GM06990 (cell line): ENCODE measurements around the gene EXOC2.
A peak's percentile ranks its signal among the peaks of the same experiment; 100 is the strongest.

Experiments used
- DNase-seq: peaks from one replicate; pipeline ENCODE4 v3.0.0-alpha.2; 2011; ENCODE audit not compliant: insufficient read length; ENCODE audit errors: extremely low read depth
- H3K27me3 ChIP-seq: replicated peaks from 2 replicates; pipeline ENCODE4 v1.6.0; 2011; ENCODE audit warnings: low read length; ENCODE audit not compliant: control insufficient read depth, insufficient read depth
- H3K36me3 ChIP-seq: 2 replicates; pipeline ENCODE4 v1.5.1; 2011; ENCODE audit warnings: low read length; ENCODE audit not compliant: control insufficient read depth, insufficient read depth
- H3K4me3 ChIP-seq: replicated peaks from 2 replicates; pipeline ENCODE4 v1.5.1; 2011; ENCODE audit warnings: low read depth, mild to moderate bottlenecking, control low read depth, low read length
- CTCF ChIP-seq: IDR thresholded peaks from 2 replicates; pipeline ENCODE4 v1.5.1; 2011; ENCODE audit warnings: low read length, control low read depth, mild to moderate bottlenecking, inconsistent platforms; ENCODE audit not compliant: insufficient read depth, poor library complexity, severe bottlenecking

The EXOC2 gene

GRCh38 chr6:692858-693722, at the start of gene EXOC2:
EXOC2 (minus strand) TSS chr6:693139; CDS start chr6:637818, 55,321 bp downstream.
- peak within 1 kb of the TSS; percentile 93 for H3K4me3 ChIP-seq
- H3K27me3 ChIP-seq = no peaks in the 10 kb centered on the region; the same call in 1 of the 2 replicates
- H3K36me3 ChIP-seq = peaks cover 7% of the 10 kb centered on the region
- DNase-seq = peak; percentile 90
- TF ChIP-seq CTCF = no peak

GRCh38 chr6:741410-742339, 48.7 kb upstream of the EXOC2 start:
- TF ChIP-seq CTCF = no peak
- DNase-seq = no peak
- H3K4me3 ChIP-seq = no peak overlapping the region
- no peaks in the 10 kb centered on the region; the same call in 1 of the 2 replicates for H3K27me3 ChIP-seq
- no peaks in the 10 kb centered on the region for H3K36me3 ChIP-seq

- Histone ChIP-seq H3K36me3 (no peaks in the 10 kb centered on the region), H3K27me3 (no peaks in the 10 kb centered on the region), H3K4me3 (no peak overlapping the region)
- no peak for TF ChIP-seq CTCF
- DNase-seq = no peak
Observed at GRCh38 chr6:736657-737446, 43.9 kb upstream of the EXOC2 start.

- no peak overlapping the region for H3K4me3 ChIP-seq
- no peak for TF ChIP-seq CTCF
- H3K36me3 ChIP-seq = no peaks in the 10 kb centered on the region
- no peak for DNase-seq
- H3K27me3 ChIP-seq = no peaks in the 10 kb centered on the region; the same call in 1 of the 2 replicates
Observed at GRCh38 chr6:733431-734219, 40.7 kb upstream of the EXOC2 start.

GRCh38 chr6:731924-732323, 39.0 kb upstream of the EXOC2 start:
- H3K36me3 ChIP-seq = no peaks in the 10 kb centered on the region
- no peak overlapping the region for H3K4me3 ChIP-seq
- H3K27me3 ChIP-seq = peaks cover 2% of the 10 kb centered on the region
- TF ChIP-seq CTCF = no peak
- DNase-seq = no peak
